A549 (cell line): Measurements from ENCODE around the gene DUSP2.
"Not testable (repeated sequence)": the region's sequence is repeated elsewhere in the genome, so short reads cannot be mapped to it uniquely, and the experiment has no call there.

ENCODE experiments used
- CHD2 ChIP-seq: fragments of 150-350 bp; IDR thresholded peaks from 2 replicates; pipeline ENCODE4 v1.6.1; 2014; ENCODE audit warnings: low read length; ENCODE audit not compliant: partially characterized antibody
- CTCF ChIP-seq: fragments of >200 bp; sonication (Bioruptor Twin); formaldehyde crosslinking; IDR thresholded peaks from 3 replicates; pipeline ENCODE4 v1.5.1; 2016
- ELK1 ChIP-seq: fragments of 150-350 bp; IDR thresholded peaks from 2 replicates; pipeline ENCODE4 v1.6.1; 2014; ENCODE audit warnings: low read depth, mild to moderate bottlenecking, low read length
- MAFK ChIP-seq: fragments of 450-650 bp; IDR thresholded peaks from 2 replicates; pipeline ENCODE4 v1.6.1; 2014; ENCODE audit not compliant: partially characterized antibody
- RAD21 ChIP-seq, 2 experiments: fragments of >200 bp in 1 of 2; sonication (Bioruptor Twin) in 1 of 2; formaldehyde crosslinking in 1 of 2; IDR thresholded peaks in 1 of 2; conservative IDR thresholded peaks in 1 of 2; 2 replicates in 1 of 2; 3 replicates in 1 of 2; pipeline ENCODE4 v1.6.1; 2012 to 2018; ENCODE audit warnings: inconsistent platforms in 1 of 2
- ZNF302 ChIP-seq: fragments of 250-450 bp; sonication (Bioruptor Pico); IDR thresholded peaks from 2 replicates; pipeline ENCODE4 v1.9.0; 2021; ENCODE audit warnings: inconsistent platforms, mild to moderate bottlenecking, moderate library complexity

- not testable (repeated sequence) for TF ChIP-seq ZNF302 (CRISPR knock-in tag); RAD21 (conservative IDR thresholded peaks at IDR 0.05 in 1 of 2, IDR thresholded peaks at IDR 0.05 in 1 of 2); CHD2; MAFK; CTCF; ELK1
These were observed 3.6 kb downstream of the DUSP2 start for GRCh38 chr2:96141624-96141967.
